Gastroesophageal sphincter (tissue), 3 donors: ENCODE data around the gene CDC42EP5.

Experiments
- EP300 ChIP-seq: sonication (generic); formaldehyde crosslinking; IDR thresholded peaks from one replicate; pipeline ENCODE4 v1.6.1; 2017; ENCODE audit warnings: antibody characterized with exemption, mild to moderate bottlenecking
- POLR2A ChIP-seq, 2 donors: fragments of 450-650 bp; IDR thresholded peaks; one replicate each; pipeline ENCODE4 v1.6.1; 2017; ENCODE audit warnings: antibody characterized with exemption in 2 of 2, mild to moderate bottlenecking in 2 of 2, moderate library complexity in 1 of 2
- POLR2AphosphoS5 ChIP-seq: sonication (generic); formaldehyde crosslinking; IDR thresholded peaks from one replicate; pipeline ENCODE4 v1.6.1; 2017; ENCODE audit warnings: antibody characterized with exemption
- TF ChIP-seq, protein P1 (sequence below), 4 experiments: fragments of 200-600 bp in 2 of 4; fragments of 450-650 bp in 2 of 4; sonication (generic) in 1 of 4; IDR thresholded peaks; one replicate each; pipeline ENCODE4 v1.5.1; 2017 to 2019; ENCODE audit warnings: antibody characterized with exemption in 4 of 4, mild to moderate bottlenecking in 2 of 4, moderate library complexity in 2 of 4

DNA sequence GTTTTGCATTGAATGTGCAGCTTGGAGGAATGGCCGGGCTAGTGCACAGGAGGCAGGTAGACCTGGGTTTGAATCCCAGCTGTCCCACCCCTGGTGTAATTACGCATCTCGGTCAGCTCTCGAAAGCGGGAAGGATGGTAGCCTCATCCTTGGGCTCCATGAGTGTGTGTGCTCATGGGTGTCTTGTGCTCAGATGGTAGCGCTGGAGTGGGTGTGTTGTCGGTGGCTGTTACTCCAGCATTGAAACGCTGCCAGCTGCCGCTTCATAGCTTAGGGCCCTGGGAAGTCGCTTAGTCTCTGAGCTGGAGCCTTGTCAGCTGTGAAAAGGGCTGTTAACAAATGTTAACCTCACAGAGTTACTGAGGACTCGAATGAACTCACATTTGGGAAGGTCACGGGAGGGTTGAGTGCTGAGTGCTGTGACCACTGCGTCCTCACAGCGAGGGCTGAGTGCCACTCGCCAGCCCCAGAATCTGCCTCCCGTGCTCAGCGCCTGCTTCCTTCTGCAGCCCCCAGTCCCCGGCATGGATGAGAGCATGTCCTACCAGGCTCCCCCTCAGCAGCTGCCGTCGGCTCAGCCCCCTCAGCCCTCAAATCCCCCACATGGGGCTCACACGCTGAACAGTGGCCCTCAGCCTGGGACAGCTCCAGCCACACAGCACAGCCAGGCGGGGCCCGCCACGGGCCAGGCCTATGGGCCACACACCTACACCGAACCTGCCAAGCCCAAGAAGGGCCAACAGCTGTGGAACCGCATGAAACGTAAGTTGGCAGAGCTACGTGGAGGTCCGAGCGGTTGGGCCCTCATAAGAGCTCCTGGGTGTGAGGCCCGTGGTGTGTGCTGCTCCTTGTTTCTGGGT lies 18.9 kb downstream of the CDC42EP5 start:
- TF ChIP-seq, protein P1, sequence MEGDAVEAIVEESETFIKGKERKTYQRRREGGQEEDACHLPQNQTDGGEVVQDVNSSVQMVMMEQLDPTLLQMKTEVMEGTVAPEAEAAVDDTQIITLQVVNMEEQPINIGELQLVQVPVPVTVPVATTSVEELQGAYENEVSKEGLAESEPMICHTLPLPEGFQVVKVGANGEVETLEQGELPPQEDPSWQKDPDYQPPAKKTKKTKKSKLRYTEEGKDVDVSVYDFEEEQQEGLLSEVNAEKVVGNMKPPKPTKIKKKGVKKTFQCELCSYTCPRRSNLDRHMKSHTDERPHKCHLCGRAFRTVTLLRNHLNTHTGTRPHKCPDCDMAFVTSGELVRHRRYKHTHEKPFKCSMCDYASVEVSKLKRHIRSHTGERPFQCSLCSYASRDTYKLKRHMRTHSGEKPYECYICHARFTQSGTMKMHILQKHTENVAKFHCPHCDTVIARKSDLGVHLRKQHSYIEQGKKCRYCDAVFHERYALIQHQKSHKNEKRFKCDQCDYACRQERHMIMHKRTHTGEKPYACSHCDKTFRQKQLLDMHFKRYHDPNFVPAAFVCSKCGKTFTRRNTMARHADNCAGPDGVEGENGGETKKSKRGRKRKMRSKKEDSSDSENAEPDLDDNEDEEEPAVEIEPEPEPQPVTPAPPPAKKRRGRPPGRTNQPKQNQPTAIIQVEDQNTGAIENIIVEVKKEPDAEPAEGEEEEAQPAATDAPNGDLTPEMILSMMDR (IDR thresholded peaks at IDR 0.05), result no peak
- TF ChIP-seq POLR2A (IDR thresholded peaks at IDR 0.05), result no peak
- TF ChIP-seq EP300, result no peak
- no peak for TF ChIP-seq POLR2AphosphoS5
